Measurements from ENCODE around the gene DEAF1.
"Not testable (repeated sequence)": the region's sequence is repeated elsewhere in the genome, so short reads cannot be mapped to it uniquely, and the experiment has no call there.

DEAF1 gene

DNA sequence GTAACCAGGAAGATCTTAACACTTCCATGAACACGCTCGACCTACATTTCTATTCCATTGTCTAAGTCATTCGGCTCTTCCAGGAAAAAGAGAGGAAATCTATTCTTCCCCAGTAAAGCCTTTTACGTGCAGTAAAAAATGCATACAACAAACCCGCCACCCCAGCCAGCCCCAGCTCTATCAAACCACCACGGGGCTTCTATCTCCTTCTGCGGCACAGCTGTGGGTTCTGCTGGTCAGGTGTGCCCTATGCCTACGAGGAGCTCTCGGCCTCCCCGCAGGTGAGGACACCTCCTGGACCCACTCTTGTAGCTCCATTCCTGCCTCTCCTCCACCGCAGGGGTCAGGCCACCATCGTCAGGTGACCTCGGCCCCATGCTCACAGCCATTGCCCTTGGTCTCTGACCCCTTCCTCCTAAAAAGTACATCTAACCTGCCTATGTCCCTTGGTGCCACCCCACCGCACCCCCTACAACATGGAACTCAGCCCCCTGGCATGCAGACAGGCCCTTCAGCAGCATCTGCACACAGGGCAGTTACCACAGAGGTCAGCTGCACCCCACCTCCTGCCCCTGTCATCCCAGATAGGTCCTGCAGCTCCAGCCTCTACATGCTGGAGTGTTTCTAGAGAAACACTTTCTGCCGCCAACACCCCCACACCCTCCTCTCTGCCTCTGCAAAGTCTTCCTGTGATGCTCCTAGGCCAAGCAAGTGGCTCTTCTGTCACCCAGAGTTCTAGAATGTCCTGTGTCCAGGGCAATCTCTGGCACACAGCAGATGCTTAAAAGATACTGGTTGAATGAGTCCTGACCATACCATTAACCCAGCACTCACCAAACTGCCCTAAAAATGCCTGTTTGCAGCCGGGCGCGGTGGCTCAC lies 3.1 kb downstream of the DEAF1 start:
- Mint-ChIP-seq H3K4me3 (peak overlapping the region in 1 of 2 donors; percentile 87), H3K4me1 (ENCODE audit: low read depth in 2 of 2) (peaks cover 25 to 26% of the 10 kb centered on the region in 2 donors)

GRCh38 chr11:690738-691633 lies 4.0 kb downstream of the DEAF1 start:
- peaks cover 19 to 21% of the 10 kb centered on the region in 2 donors for H3K4me1 Mint-ChIP-seq (ENCODE audit: low read depth in 2 of 2)
- H3K4me3 Mint-ChIP-seq, result no peak overlapping the region
- ATAC-seq (replicated peaks) (no peak), DNase-seq (no peak)
- H3K36me3 Mint-ChIP-seq (ENCODE audit: insufficient read depth), result peaks cover 40% of the 10 kb centered on the region
- no peaks in the 10 kb centered on the region for H3K9me3 Mint-ChIP-seq
- H3K27me3 Mint-ChIP-seq, result no peaks in the 10 kb centered on the region
- H3K27ac Mint-ChIP-seq, result peak overlapping the region in 1 of 2 donors; percentile 44

More for the DNA sequence above, 3.1 kb downstream of the DEAF1 start:
- H3K27ac Mint-ChIP-seq, result no peak overlapping the region
- ATAC-seq (replicated peaks) (no peak), DNase-seq (no peak)
- no peaks in the 10 kb centered on the region for H3K27me3 Mint-ChIP-seq
- peaks cover 38% of the 10 kb centered on the region for H3K36me3 Mint-ChIP-seq (ENCODE audit: insufficient read depth)
- no peaks in the 10 kb centered on the region for H3K9me3 Mint-ChIP-seq

DNA sequence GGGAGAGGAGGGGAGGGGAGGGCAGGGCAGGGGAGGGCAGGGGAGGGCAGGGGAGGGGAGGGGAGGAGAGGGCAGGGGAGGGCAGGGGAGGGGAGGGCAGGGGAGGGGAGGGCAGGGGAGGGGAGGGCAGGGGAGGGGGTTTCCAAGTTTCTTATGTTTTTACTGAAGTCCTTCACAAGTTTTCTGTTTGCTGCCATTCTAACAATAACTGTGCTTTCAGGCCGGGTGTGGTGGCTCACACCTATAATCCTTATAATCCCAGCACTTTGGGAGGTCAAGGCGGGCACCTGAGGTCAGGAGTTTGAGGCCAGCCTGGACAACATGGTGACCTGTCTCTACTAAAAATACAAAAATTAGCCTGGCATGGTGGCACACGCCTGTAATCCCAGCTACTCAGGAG lies 4.8 kb downstream of the DEAF1 start:
- H3K4me3 Mint-ChIP-seq; H3K27me3 Mint-ChIP-seq; H3K27ac Mint-ChIP-seq; DNase-seq; ATAC-seq (replicated peaks); H3K9me3 Mint-ChIP-seq: not testable (repeated sequence)
- Mint-ChIP-seq H3K36me3 (ENCODE audit: insufficient read depth) (peaks cover 42% of the 10 kb centered on the region), H3K4me1 (ENCODE audit: low read depth in 2 of 2) (peaks cover 19 to 21% of the 10 kb centered on the region in 2 donors)

GRCh38 chr11:689625-690024 lies 5.4 kb downstream of the DEAF1 start:
- Mint-ChIP-seq H3K36me3 (ENCODE audit: insufficient read depth) (peaks cover 44% of the 10 kb centered on the region), H3K9me3 (no peaks in the 10 kb centered on the region), H3K27me3 (no peaks in the 10 kb centered on the region), H3K27ac (no peak overlapping the region), H3K4me3 (no peak overlapping the region), H3K4me1 (ENCODE audit: low read depth in 2 of 2) (peaks cover 19 to 21% of the 10 kb centered on the region in 2 donors)
- DNase-seq (no peak), ATAC-seq (replicated peaks) (no peak)

DNA sequence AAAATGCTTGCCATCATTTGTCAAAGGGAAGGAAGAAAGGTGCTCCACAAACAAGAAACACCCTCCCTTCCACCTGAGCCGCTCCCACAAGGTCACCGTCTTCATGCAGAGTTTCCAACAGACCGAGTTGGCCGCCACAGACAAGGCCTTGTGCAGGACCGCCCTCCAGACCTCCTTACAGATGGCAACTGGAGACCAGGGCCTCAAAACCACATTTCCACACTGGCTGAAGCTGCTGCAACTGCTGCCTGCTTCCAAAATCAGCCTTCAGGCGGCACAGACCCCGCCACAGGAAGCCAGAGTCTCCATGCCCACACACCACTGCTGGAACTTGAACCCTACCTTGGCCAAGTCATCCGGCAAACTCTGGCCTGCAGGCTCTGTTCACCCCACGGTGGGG lies 6.3 kb downstream of the DEAF1 start:
- Mint-ChIP-seq H3K27ac (no peak overlapping the region), H3K36me3 (ENCODE audit: insufficient read depth) (peaks cover 53% of the 10 kb centered on the region), H3K4me1 (ENCODE audit: low read depth in 2 of 2) (peaks cover 16% of the 10 kb centered on the region in 2 donors), H3K27me3 (no peaks in the 10 kb centered on the region), H3K9me3 (no peaks in the 10 kb centered on the region), H3K4me3 (no peak overlapping the region)
- ATAC-seq (replicated peaks), result no peak
- no peak for DNase-seq

GRCh38 chr11:687751-688150 lies 7.3 kb downstream of the DEAF1 start:
- peaks cover 8 to 9% of the 10 kb centered on the region in 2 donors for H3K4me1 Mint-ChIP-seq (ENCODE audit: low read depth in 2 of 2)
- no peaks in the 10 kb centered on the region for H3K9me3 Mint-ChIP-seq
- no peak overlapping the region for H3K27ac Mint-ChIP-seq
- no peak for ATAC-seq (replicated peaks)
- no peak overlapping the region for H3K4me3 Mint-ChIP-seq
- H3K27me3 Mint-ChIP-seq, result no peaks in the 10 kb centered on the region
- no peak for DNase-seq
- H3K36me3 Mint-ChIP-seq (ENCODE audit: insufficient read depth), result peaks cover 49% of the 10 kb centered on the region

DNA sequence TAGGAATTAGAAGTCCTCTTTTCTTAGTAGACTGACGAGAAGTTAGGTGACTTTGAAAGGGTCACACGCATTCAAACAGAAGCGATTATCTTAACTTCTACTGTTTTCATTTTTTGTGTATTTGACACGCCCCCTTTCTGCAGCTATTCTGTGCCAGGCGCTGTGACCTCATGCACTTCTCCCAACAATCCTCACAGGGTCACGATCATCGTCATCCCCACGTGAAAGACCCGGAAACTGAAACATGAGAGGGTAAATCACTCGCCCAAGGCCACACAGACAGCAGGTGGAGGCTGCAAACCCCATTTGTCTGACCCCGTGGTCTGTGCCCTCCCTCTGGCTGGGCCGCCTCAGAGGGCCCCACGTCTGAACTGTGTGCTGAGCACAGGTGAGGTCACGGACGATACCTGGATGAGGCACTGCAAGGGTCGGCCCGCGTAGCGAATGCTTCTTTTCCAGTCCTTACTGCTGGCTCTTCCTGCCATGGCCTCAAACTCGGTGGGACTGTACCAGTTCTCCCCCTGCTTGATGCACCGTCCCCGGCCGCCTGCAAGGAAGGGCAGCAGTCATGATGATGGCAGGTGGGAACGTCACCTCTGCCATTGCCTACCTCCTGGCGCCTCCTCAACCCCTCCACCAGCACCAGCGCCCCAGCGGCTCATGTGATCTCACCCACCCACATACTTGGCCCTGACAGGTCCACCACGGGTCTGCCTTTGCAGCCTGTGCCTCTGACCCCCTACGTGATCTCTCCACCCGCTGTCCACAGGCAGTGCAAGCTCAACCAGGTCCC lies 8.4 kb downstream of the DEAF1 start:
- no peak for ATAC-seq (replicated peaks)
- Mint-ChIP-seq H3K4me1 (ENCODE audit: low read depth in 2 of 2) (peaks cover 0 to 2% of the 10 kb centered on the region in 2 donors), H3K9me3 (no peaks in the 10 kb centered on the region), H3K4me3 (no peak overlapping the region), H3K27ac (peak overlapping the region in 1 of 2 donors; percentile 63), H3K36me3 (ENCODE audit: insufficient read depth) (peaks cover 49% of the 10 kb centered on the region), H3K27me3 (no peaks in the 10 kb centered on the region)
- DNase-seq, result no peak

DNA sequence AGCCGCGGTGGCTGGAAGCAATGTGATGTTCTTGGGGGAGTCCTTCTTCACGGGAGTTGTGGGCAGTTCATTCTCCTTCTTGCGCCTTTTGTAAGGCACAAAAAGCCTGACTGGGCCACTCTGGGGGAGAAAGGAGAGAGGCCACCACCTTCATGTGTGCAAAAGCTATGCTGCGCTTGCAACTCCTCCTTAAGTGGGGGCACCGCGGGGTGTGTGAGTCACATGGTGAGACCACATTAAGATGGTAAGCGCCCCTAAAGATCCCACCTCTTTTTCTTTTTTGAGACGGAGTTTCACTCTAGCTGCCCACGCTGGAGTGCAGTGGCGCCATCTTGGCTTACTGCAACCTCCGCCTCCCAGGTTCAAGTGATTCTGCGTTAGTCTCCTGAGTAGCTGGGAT lies 14.1 kb downstream of the DEAF1 start:
- Mint-ChIP-seq H3K27ac (peak overlapping the region in 1 of 2 donors; percentile 60), H3K4me1 (ENCODE audit: low read depth in 2 of 2) (no peaks in the 10 kb centered on the region), H3K4me3 (no peak overlapping the region), H3K27me3 (no peaks in the 10 kb centered on the region), H3K9me3 (no peaks in the 10 kb centered on the region), H3K36me3 (ENCODE audit: insufficient read depth) (peaks cover 38% of the 10 kb centered on the region)
- DNase-seq (no peak), ATAC-seq (replicated peaks) (no peak)

DNA sequence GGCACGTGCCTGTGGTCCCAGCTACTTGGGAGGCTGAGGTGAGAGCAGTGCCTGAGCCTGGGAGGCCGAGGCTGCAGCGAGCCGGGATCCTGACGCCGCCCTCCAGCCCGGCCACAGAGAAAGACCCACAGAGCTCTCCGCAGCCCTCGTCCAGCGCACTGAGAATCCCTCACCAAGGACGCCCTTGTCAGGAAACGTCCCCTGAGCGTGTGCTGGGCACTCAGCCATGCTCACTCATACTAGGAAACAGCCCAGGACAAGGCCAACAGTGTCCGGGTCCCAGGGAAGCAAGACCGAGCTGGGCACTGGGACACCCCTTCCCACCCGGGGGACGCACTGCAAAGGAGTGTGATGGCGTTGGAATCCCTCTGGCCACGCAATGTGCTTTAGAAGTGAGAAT lies 14.5 kb downstream of the DEAF1 start:
- H3K4me3 Mint-ChIP-seq, result no peak overlapping the region
- no peak for ATAC-seq (replicated peaks)

GRCh38 chr11:679271-680207 lies 15.5 kb downstream of the DEAF1 start:
- ATAC-seq (replicated peaks) (no peak), DNase-seq (no peak)
- Mint-ChIP-seq H3K36me3 (ENCODE audit: insufficient read depth) (peaks cover 24% of the 10 kb centered on the region), H3K27ac (no peak overlapping the region), H3K27me3 (no peaks in the 10 kb centered on the region), H3K4me1 (ENCODE audit: low read depth in 2 of 2) (no peaks in the 10 kb centered on the region), H3K4me3 (no peak overlapping the region), H3K9me3 (no peaks in the 10 kb centered on the region)

More for the DNA sequence above, 14.5 kb downstream of the DEAF1 start:
- no peaks in the 10 kb centered on the region for H3K9me3 Mint-ChIP-seq
- H3K36me3 Mint-ChIP-seq (ENCODE audit: insufficient read depth), result peaks cover 33% of the 10 kb centered on the region
- H3K4me1 Mint-ChIP-seq (ENCODE audit: low read depth in 2 of 2), result no peaks in the 10 kb centered on the region
- peak overlapping the region; percentile 63 to 64 for H3K27ac Mint-ChIP-seq
- DNase-seq, result no peak
- no peaks in the 10 kb centered on the region for H3K27me3 Mint-ChIP-seq

GRCh38 chr11:678297-678696 lies 16.7 kb downstream of the DEAF1 start:
- Mint-ChIP-seq H3K4me3 (no peak overlapping the region), H3K4me1 (ENCODE audit: low read depth in 2 of 2) (no peaks in the 10 kb centered on the region), H3K27ac (peak overlapping the region in 1 of 2 donors; percentile 21), H3K9me3 (no peaks in the 10 kb centered on the region), H3K27me3 (no peaks in the 10 kb centered on the region), H3K36me3 (ENCODE audit: insufficient read depth) (peaks cover 21% of the 10 kb centered on the region)
- ATAC-seq (replicated peaks), result no peak
- DNase-seq, result no peak

GRCh38 chr11:674406-674805 lies 20.6 kb downstream of the DEAF1 start:
- Mint-ChIP-seq H3K27me3 (no peaks in the 10 kb centered on the region), H3K9me3 (no peaks in the 10 kb centered on the region), H3K27ac (no peak overlapping the region), H3K4me3 (no peak overlapping the region), H3K36me3 (ENCODE audit: insufficient read depth) (peaks cover 37% of the 10 kb centered on the region), H3K4me1 (ENCODE audit: low read depth in 2 of 2) (no peaks in the 10 kb centered on the region)
- no peak for DNase-seq
- ATAC-seq (replicated peaks), result no peak
